Testis (tissue), 5 donors: Measurements from ENCODE around the gene TRH. TPM values are rescaled to one million over a fixed set of nuclear protein-coding genes. Genes with fewer than 3 reads are reported as not detected.

ENCODE experiments used
- DNase-seq: peaks from one replicate; pipeline ENCODE4 v3.0.0-alpha.2; 2019
- H3K27ac ChIP-seq, 2 donors: fragments of 200-600 bp; sonication (generic); one replicate each; pipeline ENCODE4 v1.5.1; 2019
- H3K27me3 ChIP-seq: fragments of 200-600 bp; sonication (generic); one replicate; pipeline ENCODE4 v1.5.1; 2019
- H3K36me3 ChIP-seq: fragments of 200-600 bp; sonication (generic); one replicate; pipeline ENCODE4 v1.5.1; 2017; ENCODE audit warnings: low read depth; ENCODE audit errors: missing control alignments
- H3K4me1 ChIP-seq: fragments of 200-600 bp; sonication (generic); one replicate; pipeline ENCODE4 v1.5.1; 2019
- H3K4me3 ChIP-seq, 2 donors: fragments of 200-600 bp; sonication (generic); one replicate each; pipeline ENCODE4 v1.5.1; 2017 to 2019
- H3K9me3 ChIP-seq: fragments of 200-600 bp; sonication (generic); one replicate; pipeline ENCODE4 v1.5.1; 2017
- CTCF ChIP-seq, 3 experiments: fragments of 450-650 bp in 2 of 3; fragments of 200-600 bp in 1 of 3; sonication (generic) in 1 of 3; IDR thresholded peaks; one replicate each; pipeline ENCODE4 v1.5.1; 2016 to 2019; ENCODE audit warnings: antibody characterized with exemption in 3 of 3, mild to moderate bottlenecking in 2 of 3, moderate library complexity in 1 of 3
- POLR2A ChIP-seq: fragments of 450-650 bp; IDR thresholded peaks from one replicate; pipeline ENCODE4 v1.6.1; 2017; ENCODE audit warnings: antibody characterized with exemption, mild to moderate bottlenecking, moderate library complexity
- WGBS, 2 donors: methylation state at CpG; one replicate each; pipeline ENCODE4 v1.1.5; 2018; 5-methylcytosine and 5-hydroxymethylcytosine counted together
- intact Hi-C: fragments of 100-400 bp; cut with DNase I; formaldehyde crosslinking; loops from one replicate; pipeline ENCODE4 v1.15.1; 2023; ENCODE audit warnings: low total_unique reads
- long read RNA-seq, 2 donors: transcript quantifications; one replicate each; lab custom pipeline, GENCODE V29; 2026
- polyA plus RNA-seq: library from polyadenylated mRNA; stranded (reverse); fragments of 350-450 nt; fragmentation: Illumina TruSeq; extraction: RNeasy Lipid Tissue Mini Kit (QIAGEN cat#74804); gene quantifications from one replicate; pipeline ENCODE4 v1.2.3, GENCODE V29; 2014; ENCODE audit warnings: low read depth, low replicate concordance; ENCODE audit not compliant: insufficient read depth
- total RNA-seq, 2 donors: library from RNA; depleted of rRNA; stranded (reverse); fragments of >200 nt; gene quantifications; one replicate each; pipeline ENCODE4 v1.2.3, GENCODE V29; 2016

TRH gene, protein sequence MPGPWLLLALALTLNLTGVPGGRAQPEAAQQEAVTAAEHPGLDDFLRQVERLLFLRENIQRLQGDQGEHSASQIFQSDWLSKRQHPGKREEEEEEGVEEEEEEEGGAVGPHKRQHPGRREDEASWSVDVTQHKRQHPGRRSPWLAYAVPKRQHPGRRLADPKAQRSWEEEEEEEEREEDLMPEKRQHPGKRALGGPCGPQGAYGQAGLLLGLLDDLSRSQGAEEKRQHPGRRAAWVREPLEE
- total RNA-seq (1 to 10 TPM in 1 of 2 donors, under 1 TPM in 1; 0.87 to 2.1 TPM), polyA plus RNA-seq (1.8 TPM)
- long read RNA-seq, donor 1, transcript TRH-201 (3 exons, 1,978 nt), result major isoform, 7 of 8 reads
- long read RNA-seq, donor 1, partial matches to known transcripts, result 0 of 8 reads
- long read RNA-seq, donor 1, other reads (novel, unspliced or antisense), result 0 of 8 reads
- long read RNA-seq, donor 2, transcript TRH-201 (3 exons, 1,978 nt), result major isoform, 5 of 13 reads
- long read RNA-seq, donor 2, partial matches to known transcripts, result 8 of 13 reads
- long read RNA-seq, donor 2, other reads (novel, unspliced or antisense), result 0 of 13 reads

DNA sequence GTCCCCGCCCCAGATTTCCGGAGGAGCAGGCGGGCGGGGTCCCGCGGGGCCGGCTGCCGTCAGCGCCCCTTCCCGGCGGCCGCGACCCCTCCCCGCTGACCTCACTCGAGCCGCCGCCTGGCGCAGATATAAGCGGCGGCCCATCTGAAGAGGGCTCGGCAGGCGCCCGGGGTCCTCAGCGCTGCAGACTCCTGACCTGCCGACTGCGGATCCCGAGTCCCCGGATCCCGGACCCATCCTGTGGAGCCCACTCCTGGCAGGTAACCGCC is at the start of gene TRH:
TRH (plus strand) TSS at position 157 of the 269 bp plus-strand sequence. CDS start 1,097 bp downstream, outside the sequence.
- TF ChIP-seq CTCF (IDR thresholded peaks at IDR 0.05) (no peak), POLR2A (no peak)
- DNase-seq, result no peak
- intact Hi-C loops, result no loop called here

GRCh38 chr3:129927072-129927471 is 47.4 kb upstream of the TRH start:
- H3K27ac ChIP-seq, result no peak overlapping the region
- no peak for DNase-seq
- H3K4me1 ChIP-seq, result no peaks in the 10 kb centered on the region
- no peaks in the 10 kb centered on the region for H3K9me3 ChIP-seq
- intact Hi-C loops, result no loop called here
- 46 to 64% methylated on average over 5 of the region's 5 CpGs for WGBS, 2 donors
- H3K27me3 ChIP-seq, result no peaks in the 10 kb centered on the region
- no peak for TF ChIP-seq POLR2A
- TF ChIP-seq CTCF (IDR thresholded peaks at IDR 0.05), result no peak
- no peak overlapping the region for H3K4me3 ChIP-seq
- no peaks in the 10 kb centered on the region for H3K36me3 ChIP-seq

More for the DNA sequence above, at the start of gene TRH:
- H3K36me3 ChIP-seq, result no peaks in the 10 kb centered on the region
- WGBS, 2 donors, result 1 to 4% methylated on average over 20 to 24 of the region's 30 CpGs
- H3K4me1 ChIP-seq, result peaks cover 15% of the 10 kb centered on the region
- no peaks in the 10 kb centered on the region for H3K27me3 ChIP-seq
- H3K9me3 ChIP-seq, result no peaks in the 10 kb centered on the region
- H3K4me3 ChIP-seq, result peak within 1 kb of the TSS; percentile 15 to 34
- H3K27ac ChIP-seq, result no peak within 1 kb of the TSS

- no peaks in the 10 kb centered on the region for H3K36me3 ChIP-seq
- intact Hi-C loops, result no loop called here
- no peak overlapping the region for H3K4me3 ChIP-seq
- H3K4me1 ChIP-seq, result no peaks in the 10 kb centered on the region
- no peaks in the 10 kb centered on the region for H3K27me3 ChIP-seq
- no peak for TF ChIP-seq POLR2A
- TF ChIP-seq CTCF (IDR thresholded peaks at IDR 0.05), result no peak
- no peak for DNase-seq
- H3K9me3 ChIP-seq, result no peaks in the 10 kb centered on the region
- no peak overlapping the region for H3K27ac ChIP-seq
- 90 to 100% methylated on average over 1 of the region's 1 CpG for WGBS, 2 donors
Observed at GRCh38 chr3:129929383-129929782, 45.1 kb upstream of the TRH start.

DNA sequence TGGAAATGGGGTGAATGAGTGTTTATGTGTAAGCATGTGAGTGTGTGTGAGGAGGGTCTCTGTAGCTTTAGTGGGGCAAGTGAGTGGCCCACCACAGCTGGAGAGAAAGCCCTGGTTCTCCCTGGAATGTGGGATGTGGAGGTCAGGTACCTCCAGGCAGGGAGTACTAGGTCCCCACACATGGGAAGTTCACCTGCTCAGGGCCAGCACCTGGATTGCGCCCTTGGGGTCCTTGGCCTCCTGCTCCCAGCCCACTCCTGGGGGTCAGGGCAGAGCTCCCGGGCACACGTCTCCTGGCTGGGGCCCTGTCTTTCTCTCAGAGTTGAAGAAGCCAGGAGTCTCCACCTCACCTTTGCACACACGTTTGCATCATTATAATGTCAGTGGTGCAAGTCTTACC is 41.0 kb upstream of the TRH start:
- DNase-seq, result no peak
- no peak overlapping the region for H3K4me3 ChIP-seq
- intact Hi-C loops, result loop anchor here (5.0 kb wide), 1 partner anchor 286 kb away; no protein-coding TSS in a partner anchor
- H3K4me1 ChIP-seq, result peaks cover 4% of the 10 kb centered on the region
- TF ChIP-seq POLR2A, result no peak
- no peak for TF ChIP-seq CTCF (IDR thresholded peaks at IDR 0.05)
- no peaks in the 10 kb centered on the region for H3K36me3 ChIP-seq
- no peaks in the 10 kb centered on the region for H3K27me3 ChIP-seq
- no peaks in the 10 kb centered on the region for H3K9me3 ChIP-seq
- no peak overlapping the region for H3K27ac ChIP-seq
- 84 to 85% methylated on average over 4 of the region's 4 CpGs for WGBS, 2 donors
